Measurements from ENCODE around the gene KLF11.
"Not testable (repeated sequence)": the region's sequence is repeated elsewhere in the genome, so short reads cannot be mapped to it uniquely, and the experiment has no call there.

The KLF11 gene

GRCh38 chr2:10009811-10010781 is 33.3 kb upstream of the KLF11 start:
- H3K27ac ChIP-seq (ENCODE audit: low read depth, low read length), result no peak overlapping the region
- H3K9me3 ChIP-seq (ENCODE audit: insufficient read depth, low read depth, low read length), result peaks cover 27% of the 10 kb centered on the region
- peak; percentile 58 to 70 for DNase-seq
- H3K4me3 ChIP-seq (ENCODE audit: low read depth, low read length), result peak overlapping the region; percentile 19
- H3K14ac ChIP-seq (ENCODE audit: low read length), result no peak overlapping the region
- no peak overlapping the region for H4K12ac ChIP-seq (ENCODE audit: low read depth, low read length)
- no peak overlapping the region for H2BK5ac ChIP-seq (ENCODE audit: low read depth, low read length, poor library complexity)
- H3K27me3 ChIP-seq (ENCODE audit: insufficient read depth, low read length), result no peaks in the 10 kb centered on the region
- H3K36me3 ChIP-seq (ENCODE audit: control insufficient read depth in 1 of 2, insufficient read depth in 2 of 2, low read length in 2 of 2), result peaks cover 4 to 8% of the 10 kb centered on the region in 2 experiments
- H3K79me1 ChIP-seq (ENCODE audit: low read length), result no peaks in the 10 kb centered on the region
- H2BK120ac ChIP-seq (ENCODE audit: insufficient read depth, low read length, poor library complexity), result no peak overlapping the region
- H3K18ac ChIP-seq (ENCODE audit: low read length), result no peak overlapping the region
- no peak overlapping the region for H4K8ac ChIP-seq (ENCODE audit: low read depth, low read length)
- no peaks in the 10 kb centered on the region for H3K79me2 ChIP-seq (ENCODE audit: control insufficient read depth, insufficient read depth, low read length, poor library complexity)
- H3K9ac ChIP-seq (ENCODE audit: low read length), result no peak overlapping the region
- no peak overlapping the region for H3K4ac ChIP-seq (ENCODE audit: low read depth, low read length)
- H2AFZ ChIP-seq (ENCODE audit: insufficient read depth, low read length, poor library complexity), result no peak overlapping the region
- peaks cover 11 to 14% of the 10 kb centered on the region in 2 experiments for H3K4me1 ChIP-seq (ENCODE audit: control insufficient read depth in 1 of 2, insufficient read depth in 2 of 2, low read length in 2 of 2)
- H2AK5ac ChIP-seq (ENCODE audit: low read length), result no peak overlapping the region
- no peak overlapping the region for H3K4me2 ChIP-seq (ENCODE audit: low read length)
- no peak overlapping the region for H3K23ac ChIP-seq (ENCODE audit: low read length)
- no CpG with 5 or more reads among the region's 36 CpGs for WGBS (ENCODE audit: extremely low coverage, insufficient coverage, insufficient read length)
- no peak overlapping the region for H2BK12ac ChIP-seq (ENCODE audit: low read length)
- no peak overlapping the region for H4K91ac ChIP-seq (ENCODE audit: low read depth, low read length)

GRCh38 chr2:10010861-10011605 is 32.3 kb upstream of the KLF11 start:
- not testable (repeated sequence) for H2BK5ac ChIP-seq (ENCODE audit: low read depth, low read length, poor library complexity); H3K9ac ChIP-seq (ENCODE audit: low read length); H3K36me3 ChIP-seq (ENCODE audit: control insufficient read depth in 1 of 2, insufficient read depth in 2 of 2, low read length in 2 of 2); H3K4ac ChIP-seq (ENCODE audit: low read depth, low read length); H3K23ac ChIP-seq (ENCODE audit: low read length); H4K91ac ChIP-seq (ENCODE audit: low read depth, low read length); H2BK12ac ChIP-seq (ENCODE audit: low read length); H2AFZ ChIP-seq (ENCODE audit: insufficient read depth, low read length, poor library complexity); H3K4me2 ChIP-seq (ENCODE audit: low read length); H3K18ac ChIP-seq (ENCODE audit: low read length); H3K4me3 ChIP-seq (ENCODE audit: low read depth, low read length); H3K79me1 ChIP-seq (ENCODE audit: low read length); DNase-seq; H2BK120ac ChIP-seq (ENCODE audit: insufficient read depth, low read length, poor library complexity); H3K27me3 ChIP-seq (ENCODE audit: insufficient read depth, low read length); H3K79me2 ChIP-seq (ENCODE audit: control insufficient read depth, insufficient read depth, low read length, poor library complexity); H3K27ac ChIP-seq (ENCODE audit: low read depth, low read length); H2AK5ac ChIP-seq (ENCODE audit: low read length); H3K14ac ChIP-seq (ENCODE audit: low read length); H4K8ac ChIP-seq (ENCODE audit: low read depth, low read length); H4K12ac ChIP-seq (ENCODE audit: low read depth, low read length)
- Histone ChIP-seq H3K4me1 (ENCODE audit: control insufficient read depth in 1 of 2, insufficient read depth in 2 of 2, low read length in 2 of 2) (peaks cover 11 to 14% of the 10 kb centered on the region in 2 experiments), H3K9me3 (ENCODE audit: insufficient read depth, low read depth, low read length) (peaks cover 30% of the 10 kb centered on the region)
- no CpG with 5 or more reads among the region's 52 CpGs for WGBS (ENCODE audit: extremely low coverage, insufficient coverage, insufficient read length)

- Histone ChIP-seq H3K9me3 (ENCODE audit: insufficient read depth, low read depth, low read length) (peaks cover 32% of the 10 kb centered on the region), H3K4me1 (ENCODE audit: control insufficient read depth in 1 of 2, insufficient read depth in 2 of 2, low read length in 2 of 2) (peaks cover 8 to 11% of the 10 kb centered on the region in 2 experiments)
- not testable (repeated sequence) for H4K12ac ChIP-seq (ENCODE audit: low read depth, low read length); H3K36me3 ChIP-seq (ENCODE audit: control insufficient read depth in 1 of 2, insufficient read depth in 2 of 2, low read length in 2 of 2); H3K9ac ChIP-seq (ENCODE audit: low read length); H3K4ac ChIP-seq (ENCODE audit: low read depth, low read length); H2BK120ac ChIP-seq (ENCODE audit: insufficient read depth, low read length, poor library complexity); H3K27ac ChIP-seq (ENCODE audit: low read depth, low read length); H3K79me2 ChIP-seq (ENCODE audit: control insufficient read depth, insufficient read depth, low read length, poor library complexity); H3K18ac ChIP-seq (ENCODE audit: low read length); H2AK5ac ChIP-seq (ENCODE audit: low read length); H3K79me1 ChIP-seq (ENCODE audit: low read length); H3K4me2 ChIP-seq (ENCODE audit: low read length); H4K91ac ChIP-seq (ENCODE audit: low read depth, low read length); H4K8ac ChIP-seq (ENCODE audit: low read depth, low read length); H2BK12ac ChIP-seq (ENCODE audit: low read length); H2BK5ac ChIP-seq (ENCODE audit: low read depth, low read length, poor library complexity); H2AFZ ChIP-seq (ENCODE audit: insufficient read depth, low read length, poor library complexity); H3K14ac ChIP-seq (ENCODE audit: low read length); H3K23ac ChIP-seq (ENCODE audit: low read length); H3K27me3 ChIP-seq (ENCODE audit: insufficient read depth, low read length); H3K4me3 ChIP-seq (ENCODE audit: low read depth, low read length)
- WGBS (ENCODE audit: extremely low coverage, insufficient coverage, insufficient read length), result no CpG with 5 or more reads among the region's 61 CpGs
- DNase-seq, result peak; percentile 83
Observed at GRCh38 chr2:10011606-10012325, 31.6 kb upstream of the KLF11 start.

GRCh38 chr2:10012366-10012962 is 30.9 kb upstream of the KLF11 start:
- WGBS (ENCODE audit: extremely low coverage, insufficient coverage, insufficient read length), result no CpG with 5 or more reads among the region's 37 CpGs
- H4K8ac ChIP-seq (ENCODE audit: low read depth, low read length); H3K27me3 ChIP-seq (ENCODE audit: insufficient read depth, low read length); H3K4ac ChIP-seq (ENCODE audit: low read depth, low read length); H3K14ac ChIP-seq (ENCODE audit: low read length); H3K23ac ChIP-seq (ENCODE audit: low read length); H3K4me2 ChIP-seq (ENCODE audit: low read length); H3K36me3 ChIP-seq (ENCODE audit: control insufficient read depth in 1 of 2, insufficient read depth in 2 of 2, low read length in 2 of 2); H3K79me2 ChIP-seq (ENCODE audit: control insufficient read depth, insufficient read depth, low read length, poor library complexity); H2BK12ac ChIP-seq (ENCODE audit: low read length); H4K12ac ChIP-seq (ENCODE audit: low read depth, low read length); H2AFZ ChIP-seq (ENCODE audit: insufficient read depth, low read length, poor library complexity); H3K4me1 ChIP-seq (ENCODE audit: control insufficient read depth in 1 of 2, insufficient read depth in 2 of 2, low read length in 2 of 2); H3K27ac ChIP-seq (ENCODE audit: low read depth, low read length); H3K18ac ChIP-seq (ENCODE audit: low read length); H4K91ac ChIP-seq (ENCODE audit: low read depth, low read length); H2BK120ac ChIP-seq (ENCODE audit: insufficient read depth, low read length, poor library complexity); H3K79me1 ChIP-seq (ENCODE audit: low read length); H2AK5ac ChIP-seq (ENCODE audit: low read length); H2BK5ac ChIP-seq (ENCODE audit: low read depth, low read length, poor library complexity); H3K9ac ChIP-seq (ENCODE audit: low read length): not testable (repeated sequence)
- Histone ChIP-seq H3K9me3 (ENCODE audit: insufficient read depth, low read depth, low read length) (peaks cover 32% of the 10 kb centered on the region), H3K4me3 (ENCODE audit: low read depth, low read length) (peak overlapping the region; percentile 37)
- peak; percentile 78 to 88 for DNase-seq
